Measurements from ENCODE around the gene CLDN24. TPM values are rescaled to one million over a fixed set of nuclear protein-coding genes. Genes with fewer than 3 reads are reported as not detected.

Gene CLDN24
- total RNA-seq, 4 donors from 2014 or later: not detected

DNA sequence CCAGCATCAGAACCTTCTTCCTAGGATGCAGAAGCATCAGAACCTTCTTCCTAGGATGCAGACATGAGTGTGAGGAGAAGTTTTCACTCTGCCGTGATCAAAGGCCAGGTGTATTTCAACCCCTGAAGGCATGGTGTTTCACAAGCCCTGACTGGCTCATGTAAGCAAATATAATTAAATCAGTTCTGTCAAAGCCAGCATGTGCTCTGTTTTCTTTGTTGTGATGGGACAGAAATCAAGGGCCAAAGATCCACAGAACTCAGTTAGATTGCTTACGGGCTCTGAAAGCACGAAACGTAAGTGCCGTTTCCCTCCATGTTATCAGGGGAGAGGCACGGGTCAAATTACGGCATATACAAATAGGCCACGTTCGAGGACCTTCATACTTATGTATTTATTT is 32.0 kb upstream of the CLDN24 start:
- 52 to 83% methylated on average over 1 to 9 of the region's 9 CpGs for WGBS, 2 donors (ENCODE audit: low coverage in 1 of 2)
- TF ChIP-seq POLR2AphosphoS5 (IDR thresholded peaks at IDR 0.05) (no peak), POLR2A (IDR thresholded peaks at IDR 0.05) (no peak), EP300 (IDR thresholded peaks at IDR 0.05; ENCODE audit: low read depth) (no peak)
- TF ChIP-seq, protein P1, sequence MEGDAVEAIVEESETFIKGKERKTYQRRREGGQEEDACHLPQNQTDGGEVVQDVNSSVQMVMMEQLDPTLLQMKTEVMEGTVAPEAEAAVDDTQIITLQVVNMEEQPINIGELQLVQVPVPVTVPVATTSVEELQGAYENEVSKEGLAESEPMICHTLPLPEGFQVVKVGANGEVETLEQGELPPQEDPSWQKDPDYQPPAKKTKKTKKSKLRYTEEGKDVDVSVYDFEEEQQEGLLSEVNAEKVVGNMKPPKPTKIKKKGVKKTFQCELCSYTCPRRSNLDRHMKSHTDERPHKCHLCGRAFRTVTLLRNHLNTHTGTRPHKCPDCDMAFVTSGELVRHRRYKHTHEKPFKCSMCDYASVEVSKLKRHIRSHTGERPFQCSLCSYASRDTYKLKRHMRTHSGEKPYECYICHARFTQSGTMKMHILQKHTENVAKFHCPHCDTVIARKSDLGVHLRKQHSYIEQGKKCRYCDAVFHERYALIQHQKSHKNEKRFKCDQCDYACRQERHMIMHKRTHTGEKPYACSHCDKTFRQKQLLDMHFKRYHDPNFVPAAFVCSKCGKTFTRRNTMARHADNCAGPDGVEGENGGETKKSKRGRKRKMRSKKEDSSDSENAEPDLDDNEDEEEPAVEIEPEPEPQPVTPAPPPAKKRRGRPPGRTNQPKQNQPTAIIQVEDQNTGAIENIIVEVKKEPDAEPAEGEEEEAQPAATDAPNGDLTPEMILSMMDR (IDR thresholded peaks at IDR 0.05): no peak
- intact Hi-C loops (cut with DNase I; ENCODE audit: low total_unique reads) (no loop called here), in situ Hi-C loops (cut with MboI; ENCODE audit: low pct_ligation_motif_present in 1 of 4, low pct_unique_long_range_greater_than_20kb in 1 of 4, low sequenced_read_pairs in 3 of 4) (no loop called here)
- Histone ChIP-seq H3K4me1 (no peaks in the 10 kb centered on the region), H3K27me3 (no peaks in the 10 kb centered on the region), H3K27ac (no peak overlapping the region), H3K9me3 (no peaks in the 10 kb centered on the region), H3K4me3 (no peak overlapping the region), H3K36me3 (no peaks in the 10 kb centered on the region)
- DNase-seq: no peak

DNA sequence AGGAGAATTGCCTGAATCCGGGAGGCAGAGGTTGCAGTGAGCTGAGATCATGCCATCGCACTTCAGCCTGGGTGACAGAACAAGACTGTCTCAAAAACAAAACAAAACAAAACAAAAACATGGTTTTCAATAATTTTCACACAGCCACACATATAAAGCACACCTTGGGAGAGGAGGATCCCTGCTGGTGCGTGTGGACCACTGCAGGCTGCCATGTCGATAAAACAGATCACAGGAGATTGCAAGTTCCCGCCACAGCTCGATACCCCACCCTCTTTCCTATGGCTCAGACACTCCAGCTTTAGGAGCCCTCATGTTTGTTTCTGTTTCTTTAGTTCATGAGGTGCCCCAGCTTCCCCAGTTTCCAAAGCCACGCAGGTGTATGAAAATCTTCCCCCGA is 31.3 kb upstream of the CLDN24 start:
- in situ Hi-C loops (cut with MboI; ENCODE audit: low pct_ligation_motif_present in 1 of 4, low pct_unique_long_range_greater_than_20kb in 1 of 4, low sequenced_read_pairs in 3 of 4): no loop called here
- TF ChIP-seq, protein P1 (IDR thresholded peaks at IDR 0.05): no peak
- no peak for TF ChIP-seq POLR2AphosphoS5 (IDR thresholded peaks at IDR 0.05)

DNA sequence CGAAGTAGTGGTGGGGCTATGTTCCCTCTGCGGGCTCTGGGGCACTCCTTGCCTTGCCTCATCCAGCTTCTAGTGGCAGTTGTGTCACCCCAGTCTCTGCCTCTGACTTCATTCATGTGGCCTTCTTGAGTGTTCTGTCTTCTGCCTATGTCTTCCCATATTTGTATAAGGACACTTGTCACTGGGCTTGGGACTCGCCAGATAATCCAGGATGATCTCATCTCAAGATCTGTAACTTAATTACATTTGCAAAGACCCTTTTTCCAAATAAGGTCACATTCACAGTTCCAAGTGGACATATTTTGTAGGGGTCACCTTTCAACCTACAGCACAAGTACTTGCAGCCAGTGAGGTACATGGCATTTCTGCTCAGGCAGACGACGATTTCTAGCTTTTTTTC is 30.3 kb upstream of the CLDN24 start:
- DNase-seq: no peak
- intact Hi-C loops (cut with DNase I; ENCODE audit: low total_unique reads): no loop called here
- H3K27ac ChIP-seq: no peak overlapping the region
- TF ChIP-seq, protein P1 (IDR thresholded peaks at IDR 0.05): no peak
- no peak for TF ChIP-seq EP300 (IDR thresholded peaks at IDR 0.05; ENCODE audit: low read depth)
- TF ChIP-seq POLR2AphosphoS5 (IDR thresholded peaks at IDR 0.05): no peak
- TF ChIP-seq POLR2A (IDR thresholded peaks at IDR 0.05): no peak
- WGBS, 2 donors (ENCODE audit: low coverage in 1 of 2): 71 to 87% methylated on average over 5 of the region's 5 CpGs
- no peaks in the 10 kb centered on the region for H3K27me3 ChIP-seq
- no peak overlapping the region for H3K4me3 ChIP-seq
- H3K36me3 ChIP-seq: no peaks in the 10 kb centered on the region
- in situ Hi-C loops (cut with MboI; ENCODE audit: low pct_ligation_motif_present in 1 of 4, low pct_unique_long_range_greater_than_20kb in 1 of 4, low sequenced_read_pairs in 3 of 4): no loop called here
- no peaks in the 10 kb centered on the region for H3K9me3 ChIP-seq
- no peaks in the 10 kb centered on the region for H3K4me1 ChIP-seq

More for the DNA sequence above, 31.3 kb upstream of the CLDN24 start:
- Histone ChIP-seq H3K36me3 (no peaks in the 10 kb centered on the region), H3K27ac (no peak overlapping the region), H3K27me3 (no peaks in the 10 kb centered on the region), H3K4me1 (no peaks in the 10 kb centered on the region), H3K9me3 (no peaks in the 10 kb centered on the region), H3K4me3 (no peak overlapping the region)
- DNase-seq: no peak
- intact Hi-C loops (cut with DNase I; ENCODE audit: low total_unique reads): no loop called here
- 76 to 94% methylated on average over 4 to 8 of the region's 8 CpGs for WGBS, 2 donors (ENCODE audit: low coverage in 1 of 2)

DNA sequence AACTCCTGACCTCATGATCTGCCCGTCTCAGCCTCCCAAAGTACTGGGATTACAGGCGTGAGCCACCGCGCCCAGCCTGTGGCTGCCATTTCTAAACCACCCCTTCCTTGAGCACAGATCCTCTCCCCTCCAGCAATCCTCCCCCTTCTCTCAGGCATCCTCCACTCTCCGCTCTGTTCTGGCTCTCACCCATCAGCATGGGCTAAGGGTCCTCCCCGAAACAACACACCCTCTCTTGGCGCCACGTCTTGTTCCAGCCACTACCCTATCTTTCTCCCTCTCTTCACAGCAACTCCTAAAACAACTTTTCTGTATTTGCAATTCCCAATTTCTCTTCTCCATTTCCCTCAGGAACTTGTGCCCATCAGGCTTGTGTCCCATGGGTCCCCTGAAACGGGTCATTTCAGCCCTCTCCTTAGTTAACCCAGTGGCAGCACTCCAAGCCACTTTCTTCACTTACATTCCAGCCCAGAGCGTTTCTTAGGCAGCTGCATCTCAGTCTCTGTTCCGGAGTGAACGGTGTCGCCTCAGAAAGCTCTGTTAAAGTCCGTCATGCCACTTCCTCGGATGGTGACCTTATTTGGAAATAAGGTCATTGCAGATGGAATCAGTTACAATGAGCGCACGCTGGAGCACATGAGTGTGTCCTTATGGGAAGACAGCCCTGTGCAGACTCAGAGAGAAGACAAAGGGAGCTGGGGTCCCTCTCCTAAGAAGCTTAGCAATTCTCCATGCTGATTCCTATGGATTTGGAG is 28.3 kb upstream of the CLDN24 start:
- 89 to 92% methylated on average over 5 to 17 of the region's 17 CpGs for WGBS, 2 donors (ENCODE audit: low coverage in 1 of 2)
- no peak overlapping the region for H3K27ac ChIP-seq
- intact Hi-C loops (cut with DNase I; ENCODE audit: low total_unique reads) (no loop called here), in situ Hi-C loops (cut with MboI; ENCODE audit: low pct_ligation_motif_present in 1 of 4, low pct_unique_long_range_greater_than_20kb in 1 of 4, low sequenced_read_pairs in 3 of 4) (no loop called here)
- H3K27me3 ChIP-seq: no peaks in the 10 kb centered on the region
- no peaks in the 10 kb centered on the region for H3K36me3 ChIP-seq
- no peak for DNase-seq
- H3K9me3 ChIP-seq: no peaks in the 10 kb centered on the region
- TF ChIP-seq, protein P1 (IDR thresholded peaks at IDR 0.05): no peak
- TF ChIP-seq POLR2A (IDR thresholded peaks at IDR 0.05) (no peak), POLR2AphosphoS5 (IDR thresholded peaks at IDR 0.05) (no peak), EP300 (IDR thresholded peaks at IDR 0.05; ENCODE audit: low read depth) (no peak)
- no peak overlapping the region for H3K4me3 ChIP-seq
- H3K4me1 ChIP-seq: no peaks in the 10 kb centered on the region

Measured in transverse colon (tissue), 4 donors.